Ovary (tissue), 3 donors: ENCODE results near the gene STAMBPL1.

Experiments
- CTCF ChIP-seq, 3 donors: fragments of 450-650 bp in 2 of 3; fragments of 200-600 bp in 1 of 3; IDR thresholded peaks; one replicate each; pipeline versions ENCODE4 v1.5.1 to v1.8.0; 2016 to 2022; ENCODE audit warnings: antibody characterized with exemption in 3 of 3, mild to moderate bottlenecking in 1 of 3
- EP300 ChIP-seq: sonication (generic); formaldehyde crosslinking; IDR thresholded peaks from one replicate; pipeline ENCODE4 v1.6.1; 2017; ENCODE audit warnings: antibody characterized with exemption
- POLR2A ChIP-seq: fragments of 450-650 bp; IDR thresholded peaks from one replicate; pipeline ENCODE4 v1.6.1; 2017; ENCODE audit warnings: antibody characterized with exemption, mild to moderate bottlenecking, moderate library complexity
- donor health status: DM: no; HTN: no; CAD: no.

GRCh38 chr10:88883448-88883809 lies 3.4 kb downstream of the STAMBPL1 start:
- no peak for TF ChIP-seq CTCF (IDR thresholded peaks at IDR 0.05)
- TF ChIP-seq POLR2A = no peak
- TF ChIP-seq EP300 = no peak
